ENCODE results near the gene ASXL3.

- no peak for TF ChIP-seq CTCF (IDR thresholded peaks at IDR 0.05; ENCODE audit: insufficient read depth, low read length)
- TF ChIP-seq REST (IDR thresholded peaks at IDR 0.05; ENCODE audit: insufficient replicate concordance, low read depth), result no peak
- TF ChIP-seq POLR2AphosphoS5 (IDR thresholded peaks at IDR 0.05; ENCODE audit: low read depth), result no peak
- TF ChIP-seq SPI1 (IDR thresholded peaks at IDR 0.05; ENCODE audit: borderline replicate concordance, low read depth), result no peak
These were observed 5.9 kb downstream of the ASXL3 start for GRCh38 chr18:33583901-33584300.
